ENCODE results near the gene CADPS.

Gene CADPS

GRCh38 chr3:62672988-62673313, 202.3 kb downstream of the CADPS start:
- no peaks in the 10 kb centered on the region for H3K36me3 ChIP-seq (ENCODE audit: control insufficient read depth, insufficient read depth, low read length)

GRCh38 chr3:62672270-62672987, 202.8 kb downstream of the CADPS start:
- Histone ChIP-seq H3K4me1 (ENCODE audit: control insufficient read depth, insufficient read depth, low read length) (peaks cover 2% of the 10 kb centered on the region), H3K9me3 (ENCODE audit: control insufficient read depth, insufficient read depth, low read length) (no peaks in the 10 kb centered on the region), H3K36me3 (ENCODE audit: control insufficient read depth, insufficient read depth, low read length) (no peaks in the 10 kb centered on the region), H3K27me3 (ENCODE audit: control insufficient read depth, insufficient read depth, low read length) (no peaks in the 10 kb centered on the region), H3K4me3 (ENCODE audit: low read depth, low read length) (no peak overlapping the region), H3K9ac (ENCODE audit: low read depth, low read length) (no peak overlapping the region)

More at GRCh38 chr3:62672988-62673313, 202.3 kb downstream of the CADPS start:
- Histone ChIP-seq H3K27me3 (ENCODE audit: control insufficient read depth, insufficient read depth, low read length) (no peaks in the 10 kb centered on the region), H3K9ac (ENCODE audit: low read depth, low read length) (no peak overlapping the region), H3K4me3 (ENCODE audit: low read depth, low read length) (no peak overlapping the region), H3K9me3 (ENCODE audit: control insufficient read depth, insufficient read depth, low read length) (no peaks in the 10 kb centered on the region), H3K4me1 (ENCODE audit: control insufficient read depth, insufficient read depth, low read length) (peaks cover 7% of the 10 kb centered on the region)

GRCh38 chr3:62670351-62670750, 204.9 kb downstream of the CADPS start:
- Histone ChIP-seq H3K9ac (ENCODE audit: low read depth, low read length) (no peak overlapping the region), H3K27me3 (ENCODE audit: control insufficient read depth, insufficient read depth, low read length) (no peaks in the 10 kb centered on the region), H3K36me3 (ENCODE audit: control insufficient read depth, insufficient read depth, low read length) (no peaks in the 10 kb centered on the region), H3K4me3 (ENCODE audit: low read depth, low read length) (no peak overlapping the region), H3K4me1 (ENCODE audit: control insufficient read depth, insufficient read depth, low read length) (no peaks in the 10 kb centered on the region), H3K9me3 (ENCODE audit: control insufficient read depth, insufficient read depth, low read length) (no peaks in the 10 kb centered on the region)

GRCh38 chr3:62669161-62669560, 206.1 kb downstream of the CADPS start:
- H3K4me3 ChIP-seq (ENCODE audit: low read depth, low read length): no peak overlapping the region
- H3K36me3 ChIP-seq (ENCODE audit: control insufficient read depth, insufficient read depth, low read length): no peaks in the 10 kb centered on the region
- H3K9ac ChIP-seq (ENCODE audit: low read depth, low read length): no peak overlapping the region
- H3K27me3 ChIP-seq (ENCODE audit: control insufficient read depth, insufficient read depth, low read length): no peaks in the 10 kb centered on the region
- no peaks in the 10 kb centered on the region for H3K9me3 ChIP-seq (ENCODE audit: control insufficient read depth, insufficient read depth, low read length)
- H3K4me1 ChIP-seq (ENCODE audit: control insufficient read depth, insufficient read depth, low read length): no peaks in the 10 kb centered on the region

GRCh38 chr3:62667714-62668113, 207.5 kb downstream of the CADPS start:
- Histone ChIP-seq H3K36me3 (ENCODE audit: control insufficient read depth, insufficient read depth, low read length) (no peaks in the 10 kb centered on the region), H3K9me3 (ENCODE audit: control insufficient read depth, insufficient read depth, low read length) (no peaks in the 10 kb centered on the region), H3K4me3 (ENCODE audit: low read depth, low read length) (no peak overlapping the region), H3K9ac (ENCODE audit: low read depth, low read length) (no peak overlapping the region), H3K4me1 (ENCODE audit: control insufficient read depth, insufficient read depth, low read length) (no peaks in the 10 kb centered on the region), H3K27me3 (ENCODE audit: control insufficient read depth, insufficient read depth, low read length) (no peaks in the 10 kb centered on the region)

GRCh38 chr3:62665627-62666437, 209.4 kb downstream of the CADPS start:
- Histone ChIP-seq H3K9me3 (ENCODE audit: control insufficient read depth, insufficient read depth, low read length) (no peaks in the 10 kb centered on the region), H3K9ac (ENCODE audit: low read depth, low read length) (no peak overlapping the region), H3K4me1 (ENCODE audit: control insufficient read depth, insufficient read depth, low read length) (no peaks in the 10 kb centered on the region), H3K36me3 (ENCODE audit: control insufficient read depth, insufficient read depth, low read length) (no peaks in the 10 kb centered on the region), H3K4me3 (ENCODE audit: low read depth, low read length) (no peak overlapping the region), H3K27me3 (ENCODE audit: control insufficient read depth, insufficient read depth, low read length) (no peaks in the 10 kb centered on the region)

- no peaks in the 10 kb centered on the region for H3K9me3 ChIP-seq (ENCODE audit: control insufficient read depth, insufficient read depth, low read length)
- no peaks in the 10 kb centered on the region for H3K27me3 ChIP-seq (ENCODE audit: control insufficient read depth, insufficient read depth, low read length)
- H3K36me3 ChIP-seq (ENCODE audit: control insufficient read depth, insufficient read depth, low read length): no peaks in the 10 kb centered on the region
- no peak overlapping the region for H3K4me3 ChIP-seq (ENCODE audit: low read depth, low read length)
- no peak overlapping the region for H3K9ac ChIP-seq (ENCODE audit: low read depth, low read length)
- no peaks in the 10 kb centered on the region for H3K4me1 ChIP-seq (ENCODE audit: control insufficient read depth, insufficient read depth, low read length)
Measured at GRCh38 chr3:62662677-62663076, 212.5 kb downstream of the CADPS start.

GRCh38 chr3:62659660-62660059, 215.6 kb downstream of the CADPS start:
- no peaks in the 10 kb centered on the region for H3K4me1 ChIP-seq (ENCODE audit: control insufficient read depth, insufficient read depth, low read length)
- no peaks in the 10 kb centered on the region for H3K9me3 ChIP-seq (ENCODE audit: control insufficient read depth, insufficient read depth, low read length)
- H3K9ac ChIP-seq (ENCODE audit: low read depth, low read length): no peak overlapping the region
- no peaks in the 10 kb centered on the region for H3K36me3 ChIP-seq (ENCODE audit: control insufficient read depth, insufficient read depth, low read length)
- no peaks in the 10 kb centered on the region for H3K27me3 ChIP-seq (ENCODE audit: control insufficient read depth, insufficient read depth, low read length)
- H3K4me3 ChIP-seq (ENCODE audit: low read depth, low read length): no peak overlapping the region

- H3K9ac ChIP-seq (ENCODE audit: low read depth, low read length): no peak overlapping the region
- H3K4me3 ChIP-seq (ENCODE audit: low read depth, low read length): no peak overlapping the region
- H3K9me3 ChIP-seq (ENCODE audit: control insufficient read depth, insufficient read depth, low read length): no peaks in the 10 kb centered on the region
- no peaks in the 10 kb centered on the region for H3K27me3 ChIP-seq (ENCODE audit: control insufficient read depth, insufficient read depth, low read length)
- H3K36me3 ChIP-seq (ENCODE audit: control insufficient read depth, insufficient read depth, low read length): no peaks in the 10 kb centered on the region
- no peaks in the 10 kb centered on the region for H3K4me1 ChIP-seq (ENCODE audit: control insufficient read depth, insufficient read depth, low read length)
Measured at GRCh38 chr3:62655691-62656063, 219.5 kb downstream of the CADPS start.

GRCh38 chr3:62655056-62655690, 220.0 kb downstream of the CADPS start:
- Histone ChIP-seq H3K36me3 (ENCODE audit: control insufficient read depth, insufficient read depth, low read length) (no peaks in the 10 kb centered on the region), H3K4me3 (ENCODE audit: low read depth, low read length) (no peak overlapping the region), H3K9ac (ENCODE audit: low read depth, low read length) (no peak overlapping the region), H3K9me3 (ENCODE audit: control insufficient read depth, insufficient read depth, low read length) (no peaks in the 10 kb centered on the region), H3K27me3 (ENCODE audit: control insufficient read depth, insufficient read depth, low read length) (no peaks in the 10 kb centered on the region), H3K4me1 (ENCODE audit: control insufficient read depth, insufficient read depth, low read length) (no peaks in the 10 kb centered on the region)

GRCh38 chr3:62653796-62654195, 221.4 kb downstream of the CADPS start:
- Histone ChIP-seq H3K4me3 (ENCODE audit: low read depth, low read length) (no peak overlapping the region), H3K27me3 (ENCODE audit: control insufficient read depth, insufficient read depth, low read length) (no peaks in the 10 kb centered on the region), H3K4me1 (ENCODE audit: control insufficient read depth, insufficient read depth, low read length) (no peaks in the 10 kb centered on the region)

GRCh38 chr3:62647711-62648110, 227.5 kb downstream of the CADPS start:
- H3K4me1 ChIP-seq (ENCODE audit: control insufficient read depth, insufficient read depth, low read length): no peaks in the 10 kb centered on the region
- no peaks in the 10 kb centered on the region for H3K9me3 ChIP-seq (ENCODE audit: control insufficient read depth, insufficient read depth, low read length)
- H3K9ac ChIP-seq (ENCODE audit: low read depth, low read length): no peak overlapping the region
- no peaks in the 10 kb centered on the region for H3K27me3 ChIP-seq (ENCODE audit: control insufficient read depth, insufficient read depth, low read length)
- no peaks in the 10 kb centered on the region for H3K36me3 ChIP-seq (ENCODE audit: control insufficient read depth, insufficient read depth, low read length)
- H3K4me3 ChIP-seq (ENCODE audit: low read depth, low read length): no peak overlapping the region

More at GRCh38 chr3:62653796-62654195, 221.4 kb downstream of the CADPS start:
- H3K36me3 ChIP-seq (ENCODE audit: control insufficient read depth, insufficient read depth, low read length): no peaks in the 10 kb centered on the region
- no peak overlapping the region for H3K9ac ChIP-seq (ENCODE audit: low read depth, low read length)
- no peaks in the 10 kb centered on the region for H3K9me3 ChIP-seq (ENCODE audit: control insufficient read depth, insufficient read depth, low read length)

Measured in iPS-15b (cell line).